ENCODE results near the gene DTD2.
"Not testable (repeated sequence)": the region's sequence is repeated elsewhere in the genome, so short reads cannot be mapped to it uniquely, and the experiment has no call there.

Gene DTD2

DNA sequence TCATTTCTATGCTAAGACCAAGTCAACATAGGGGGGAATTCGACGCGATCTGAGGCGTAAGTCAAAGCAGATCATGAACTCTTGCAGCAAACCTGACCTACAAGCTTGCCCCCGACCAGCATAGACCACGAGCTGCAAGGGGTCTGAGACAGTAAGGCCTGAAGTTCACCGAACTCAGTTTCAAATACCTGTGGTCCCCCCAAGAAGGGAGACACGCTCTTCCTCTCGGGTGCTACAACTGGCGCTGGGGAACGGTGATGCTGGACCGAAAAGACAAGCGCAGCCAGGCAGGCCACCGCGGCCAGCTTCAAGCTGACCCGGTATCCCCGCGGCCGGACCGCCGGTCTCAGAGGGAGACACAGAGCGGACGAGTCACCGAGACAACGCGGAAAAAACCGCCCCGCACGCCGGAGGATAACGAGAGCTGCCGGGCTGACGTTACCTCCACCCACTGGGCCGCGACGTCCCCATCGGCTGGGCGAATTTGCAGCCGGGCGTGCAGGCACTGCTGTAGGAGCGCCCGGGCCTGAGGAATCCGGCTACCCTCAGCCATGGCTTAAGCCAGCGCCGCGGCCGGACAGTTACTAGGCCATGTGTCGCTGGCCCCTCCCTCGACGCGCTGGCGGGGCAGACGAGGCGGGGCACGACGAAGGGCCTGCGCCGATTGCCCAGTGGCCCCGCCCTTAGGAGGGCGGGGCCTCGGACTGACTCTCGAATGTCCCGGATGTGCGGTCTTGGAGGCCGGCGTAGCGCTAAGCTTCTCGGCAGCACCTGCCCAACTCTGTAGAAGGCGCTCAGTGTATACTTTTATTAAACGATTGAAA lies at the start of gene DTD2:
DTD2 (minus strand) TSS at position 666 of the 824 bp plus-strand sequence; CDS start at position 553, 113 bp downstream.
- DNase-seq = peak; percentile 92

DNA sequence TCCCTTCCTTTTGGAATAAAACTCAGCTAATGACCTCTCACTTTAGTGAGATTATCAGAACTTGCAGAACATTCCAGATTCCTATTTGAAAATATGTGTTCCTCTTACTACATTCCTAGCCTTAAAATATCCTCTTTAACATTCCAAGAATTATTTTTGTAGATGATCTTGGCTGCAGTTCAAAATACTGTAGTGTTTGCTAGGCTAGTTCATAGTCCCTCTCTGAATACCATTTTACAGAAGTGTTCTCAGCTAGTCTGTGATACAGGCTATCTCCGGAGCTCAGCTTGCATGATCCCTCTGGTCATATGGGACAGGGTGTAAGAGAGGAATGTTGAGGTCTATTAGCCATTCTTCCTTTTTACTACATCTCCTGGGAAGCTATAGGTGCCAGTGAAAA lies 48.1 kb upstream of the DTD2 start:
- no peak for DNase-seq

DNA sequence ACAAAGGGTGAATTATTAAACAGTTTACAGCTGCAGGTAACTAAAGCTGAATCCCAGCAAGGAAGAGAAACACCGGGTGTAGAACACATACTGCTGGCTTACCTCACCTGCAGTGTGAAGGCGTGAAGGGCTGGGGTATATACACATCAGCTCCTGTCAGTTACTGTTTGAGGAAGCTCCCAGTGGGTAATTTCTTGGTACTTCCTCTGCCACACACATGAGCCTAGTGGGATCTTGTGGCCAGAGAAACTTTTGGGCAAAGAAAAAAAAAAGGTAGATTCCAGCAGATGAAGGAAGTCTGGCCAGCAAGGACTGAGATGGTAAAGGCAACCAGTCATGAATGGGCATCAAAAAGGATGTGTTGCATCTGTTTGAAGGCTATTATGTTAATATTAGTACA lies 44.6 kb upstream of the DTD2 start:
- DNase-seq = no peak

DNA sequence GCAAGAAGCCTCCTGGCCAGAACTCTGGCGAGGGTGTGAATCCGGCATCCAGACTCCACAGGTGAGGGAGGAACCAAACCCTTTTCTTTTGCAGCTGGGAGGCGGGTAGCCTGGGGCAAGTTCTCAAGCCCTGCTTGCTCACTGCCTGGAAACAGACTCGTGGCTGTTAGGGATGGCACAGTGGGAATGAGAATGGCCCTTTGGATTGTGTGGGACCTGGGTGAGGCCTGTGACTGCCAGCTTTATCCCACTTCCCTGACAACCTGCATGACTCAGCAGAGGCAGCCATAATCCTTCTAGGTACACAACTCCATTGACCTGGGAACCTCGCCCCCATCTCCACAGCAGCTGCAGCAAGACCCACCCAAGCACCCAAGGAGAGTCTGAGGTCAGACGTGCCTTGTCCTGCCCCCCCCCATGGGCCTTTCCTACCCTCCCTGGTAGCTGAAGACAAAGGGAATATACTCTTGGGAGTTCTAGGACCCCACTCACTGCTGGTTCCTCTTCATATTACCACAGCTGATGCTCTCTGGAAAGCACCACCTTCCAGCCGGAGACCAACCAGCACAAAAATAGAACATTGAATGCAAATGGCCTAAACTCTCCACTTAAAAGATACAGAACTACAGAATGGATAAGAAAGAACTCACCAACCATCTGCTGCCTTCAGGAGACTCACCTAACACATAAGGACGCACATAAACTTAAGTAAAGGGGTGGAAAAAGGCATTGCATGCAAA lies 35.6 kb upstream of the DTD2 start:
- DNase-seq = no peak

DNA sequence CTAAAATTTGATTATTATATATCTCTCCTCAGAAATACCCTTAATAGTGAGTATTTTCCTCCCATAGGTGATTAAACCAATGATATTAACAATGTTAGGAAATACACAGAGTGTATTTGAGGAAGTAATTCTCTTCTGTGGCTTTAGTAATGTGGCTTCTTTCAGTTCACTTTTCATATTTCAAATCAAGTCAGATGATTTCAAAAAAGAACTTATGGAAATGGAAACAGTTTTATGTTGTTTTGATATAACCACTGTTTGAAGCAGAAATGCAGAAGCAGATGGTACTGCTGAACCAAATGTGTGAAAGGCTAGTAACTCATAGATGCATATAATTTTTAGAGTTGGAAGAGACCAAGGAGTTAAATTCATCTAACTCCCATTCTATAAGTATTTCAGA lies 32.4 kb upstream of the DTD2 start:
- no peak for DNase-seq

DNA sequence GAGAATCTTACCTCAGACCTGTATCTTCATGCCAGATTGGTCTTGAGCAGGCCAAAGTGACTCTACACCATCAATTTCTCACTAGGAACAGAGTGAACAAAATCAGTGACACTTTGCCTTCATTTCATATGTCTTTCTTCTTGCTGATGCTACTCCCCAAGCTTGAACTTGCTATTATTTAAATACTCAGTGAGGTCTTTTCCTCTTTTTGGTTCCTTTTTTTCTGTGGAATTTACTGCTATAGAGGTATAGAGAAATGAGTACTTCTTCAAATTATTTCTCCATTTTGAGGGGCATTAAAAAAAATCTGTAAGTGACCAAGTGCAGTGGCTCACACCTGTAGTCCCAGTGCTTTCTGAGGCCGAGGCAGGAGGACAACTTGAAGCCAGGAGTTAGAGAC lies 30.6 kb upstream of the DTD2 start, which contains the start of gene GPR33:
GPR33 (minus strand) TSS at position 154 of the 400 bp plus-strand sequence. CDS start 4,074 bp downstream, outside the sequence.
- no peak for DNase-seq

DNA sequence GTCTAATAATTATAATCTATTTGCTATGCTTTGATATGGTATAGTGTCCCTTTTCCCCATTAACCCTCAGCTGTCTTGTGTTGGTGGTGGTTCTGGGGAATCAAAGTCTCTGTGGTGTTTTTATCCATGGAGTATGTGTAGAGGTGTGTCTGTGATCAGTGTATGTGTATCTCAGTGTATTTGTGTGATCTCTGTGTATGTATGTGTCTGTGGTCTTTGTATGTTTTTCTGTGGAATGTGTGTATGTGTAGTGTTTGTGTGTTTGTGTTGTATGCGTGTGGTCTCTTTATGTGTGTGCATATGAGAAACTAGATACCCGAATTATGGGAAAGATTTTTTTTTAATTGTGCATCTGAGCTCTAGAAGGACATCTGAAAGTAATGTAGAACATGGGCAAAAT lies 29.5 kb upstream of the DTD2 start:
- DNase-seq = no peak

DNA sequence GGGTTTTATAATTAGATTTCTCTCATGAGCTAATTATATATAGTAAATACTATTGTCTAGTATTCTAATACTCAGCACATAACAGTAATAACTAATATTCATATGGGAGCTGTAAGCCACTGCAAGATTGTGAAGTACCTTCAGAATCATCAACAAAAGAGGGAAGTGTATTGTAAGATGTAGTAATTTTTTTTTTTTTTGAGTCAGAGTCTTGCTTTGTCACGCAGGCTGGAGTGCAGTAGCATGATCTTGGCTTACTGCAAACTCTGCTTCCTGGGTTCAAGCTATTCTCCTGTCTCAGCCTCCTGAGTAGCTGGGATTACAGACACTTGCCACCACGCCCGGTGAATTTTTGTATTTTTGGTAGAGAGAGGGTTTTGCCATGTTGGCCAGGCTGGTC lies 27.4 kb upstream of the DTD2 start:
- DNase-seq = no peak

DNA sequence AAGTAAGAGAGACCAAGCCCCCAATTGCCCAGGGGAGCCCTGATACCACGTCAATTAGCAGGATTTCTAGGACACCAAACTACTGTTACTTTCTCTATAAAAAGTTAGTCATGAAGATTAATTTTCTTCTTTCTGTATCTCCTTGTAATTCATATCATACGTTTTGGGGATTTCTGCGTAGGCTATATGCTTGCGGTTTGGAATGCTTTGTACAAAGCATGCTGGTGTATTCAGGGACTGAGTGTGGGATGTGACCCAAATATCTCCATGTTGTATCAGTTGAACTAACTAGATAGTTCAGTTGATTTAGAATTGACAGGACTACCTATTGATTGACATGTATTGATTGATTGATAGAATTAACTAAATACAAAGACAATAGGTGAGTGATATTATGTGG lies 22.9 kb upstream of the DTD2 start:
- no peak for DNase-seq

DNA sequence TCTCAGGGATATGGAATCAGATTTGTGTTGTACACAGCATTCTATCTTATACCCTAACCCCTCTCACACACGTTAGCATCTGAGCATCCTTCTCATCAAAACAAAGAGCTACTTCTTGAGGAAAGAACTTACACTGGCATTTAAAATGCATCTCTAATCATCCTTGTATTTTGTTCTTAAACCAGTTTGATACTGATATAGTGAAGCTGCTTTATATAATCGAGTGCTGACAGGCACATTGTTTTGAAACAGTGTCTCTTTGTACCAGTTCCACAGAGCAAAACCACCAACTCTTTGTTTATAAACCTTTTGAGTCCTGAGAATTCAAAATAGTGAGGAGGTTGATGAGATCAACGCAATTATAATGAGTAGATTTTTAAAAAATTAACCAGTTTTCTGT lies 21.7 kb upstream of the DTD2 start:
- no peak for DNase-seq

DNA sequence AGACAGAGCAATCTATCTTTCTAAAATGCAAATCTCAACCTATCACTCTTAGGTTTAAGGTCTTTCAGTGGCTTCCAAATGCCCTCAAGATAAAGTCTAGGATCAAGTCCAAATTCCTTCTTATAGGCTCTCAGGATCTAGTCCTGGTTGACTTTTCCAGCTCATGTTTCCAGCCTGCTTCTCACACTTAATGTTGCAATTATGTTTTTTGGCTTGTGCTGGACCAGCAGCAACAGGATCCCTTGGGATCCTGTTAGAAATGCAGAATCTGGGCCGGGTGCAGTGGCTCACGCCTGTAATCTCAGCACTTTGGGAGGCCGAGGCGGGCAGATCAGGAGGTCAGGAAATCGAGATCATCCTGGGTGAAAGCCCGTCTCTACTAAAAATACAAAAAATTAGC lies 19.9 kb upstream of the DTD2 start:
- no peak for DNase-seq

DNA sequence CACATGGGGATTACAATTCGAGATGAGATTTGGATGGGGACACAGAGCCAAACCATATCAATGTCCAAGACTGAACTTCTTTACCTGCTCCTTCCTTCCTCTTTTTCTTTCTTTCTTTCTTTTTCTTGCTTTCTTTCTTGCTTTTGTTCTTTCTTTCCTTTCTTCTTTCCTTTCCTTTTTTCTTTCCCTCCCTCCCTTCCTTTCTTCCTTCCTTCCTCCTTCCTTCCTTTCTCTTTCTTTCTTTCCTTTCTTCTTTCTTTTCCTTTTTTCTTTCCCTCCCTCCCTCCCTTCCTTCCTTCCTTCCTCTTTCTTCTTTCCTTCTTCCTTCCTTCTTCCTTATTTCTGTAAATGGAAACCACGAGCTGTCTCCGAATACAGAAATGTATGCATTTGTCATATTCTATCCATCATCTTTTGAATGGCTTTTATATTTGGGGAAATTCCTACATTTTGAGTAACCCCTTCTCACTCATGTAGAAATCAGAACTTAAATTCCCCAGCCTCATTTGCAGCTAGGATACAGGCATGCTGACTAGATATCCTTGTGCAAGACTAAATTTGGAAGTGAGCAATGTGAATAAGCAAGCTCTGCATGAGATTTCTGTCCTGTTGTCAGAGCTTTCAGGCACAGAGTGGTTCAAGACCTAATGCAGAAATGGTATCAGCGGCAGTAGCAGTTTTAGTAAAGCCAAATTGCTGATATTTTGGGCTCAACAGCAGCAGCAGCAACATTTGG lies 19.0 kb upstream of the DTD2 start:
- no peak for DNase-seq

DNA sequence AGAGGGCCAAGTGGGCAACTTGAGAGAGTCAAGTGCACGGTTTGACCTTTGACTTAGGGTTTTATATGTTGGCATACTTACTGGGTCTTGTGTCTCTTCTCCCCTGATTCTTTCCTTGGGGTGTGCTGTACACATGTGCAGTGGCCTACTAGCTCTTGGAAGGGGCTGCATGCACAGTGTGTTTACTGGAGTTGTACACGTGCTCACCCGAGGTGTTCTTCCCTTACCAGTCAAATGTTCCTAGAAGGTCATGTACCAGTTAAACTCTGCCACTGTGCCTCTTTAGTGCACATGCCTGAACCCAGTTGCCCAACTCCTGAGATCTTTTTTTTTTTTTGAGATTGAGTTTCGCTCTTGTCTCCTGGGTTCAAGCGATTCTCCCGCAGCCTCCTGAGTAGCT lies 9.2 kb upstream of the DTD2 start:
- no peak for DNase-seq

DNA sequence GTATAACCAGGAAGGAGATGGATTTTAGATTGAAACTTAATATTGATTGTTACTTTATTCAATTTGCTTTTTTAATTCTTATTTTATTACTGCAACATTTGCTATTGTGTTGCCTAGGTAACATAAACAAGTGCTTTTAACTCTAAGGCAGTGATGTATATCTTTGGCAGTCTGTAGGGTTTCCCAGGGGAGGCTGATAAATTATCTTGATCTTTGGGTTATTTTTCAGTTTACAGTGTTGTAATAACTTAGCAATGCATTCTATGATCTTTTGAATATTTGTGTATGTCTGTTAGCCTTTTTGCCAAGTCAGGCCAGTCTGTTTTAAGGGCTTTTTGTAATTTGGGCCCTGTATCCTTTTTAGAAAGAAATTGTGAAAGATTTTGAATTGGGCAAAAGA lies 7.8 kb upstream of the DTD2 start:
- DNase-seq = no peak

DNA sequence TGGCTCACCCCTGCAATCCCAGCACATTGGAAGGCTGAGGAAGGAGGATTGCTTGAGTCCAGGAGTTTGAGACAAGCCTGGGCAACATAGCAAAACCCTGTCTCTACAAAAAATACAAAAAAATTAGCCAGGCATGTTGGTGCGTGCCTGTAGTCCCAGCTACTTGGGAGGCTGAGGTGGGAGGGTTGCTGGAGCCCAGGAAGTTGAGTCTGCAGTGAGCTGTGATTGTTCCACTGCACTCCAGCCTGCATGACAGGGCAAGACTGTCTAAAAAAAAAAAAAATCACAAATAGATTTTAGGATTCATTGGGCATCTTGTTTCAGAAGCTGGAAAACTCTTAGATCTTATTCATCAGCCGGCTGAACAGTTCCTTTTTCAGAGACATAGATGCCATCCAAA lies 5.1 kb upstream of the DTD2 start:
- DNase-seq = not testable (repeated sequence)

DNA sequence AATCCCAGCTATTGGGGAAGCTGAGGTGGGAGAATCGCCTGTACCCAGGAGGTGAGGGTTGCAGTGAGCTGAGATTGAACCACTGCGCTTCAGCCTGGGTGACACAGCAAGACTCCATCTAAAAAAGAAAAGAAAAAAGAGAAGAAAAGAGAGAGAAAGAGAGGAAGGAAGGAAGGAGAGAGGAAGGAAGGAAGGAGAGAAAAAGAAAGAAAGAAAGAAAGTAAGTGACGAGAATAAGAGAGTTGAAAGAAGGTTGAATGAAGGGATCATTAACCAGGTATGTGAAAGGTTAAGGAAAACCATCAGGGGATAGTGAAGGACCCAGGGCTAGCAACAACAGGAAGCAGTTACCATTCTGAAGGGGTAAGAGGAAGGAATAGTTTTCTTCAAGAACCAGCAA lies 4.2 kb upstream of the DTD2 start:
- DNase-seq = no peak

DNA sequence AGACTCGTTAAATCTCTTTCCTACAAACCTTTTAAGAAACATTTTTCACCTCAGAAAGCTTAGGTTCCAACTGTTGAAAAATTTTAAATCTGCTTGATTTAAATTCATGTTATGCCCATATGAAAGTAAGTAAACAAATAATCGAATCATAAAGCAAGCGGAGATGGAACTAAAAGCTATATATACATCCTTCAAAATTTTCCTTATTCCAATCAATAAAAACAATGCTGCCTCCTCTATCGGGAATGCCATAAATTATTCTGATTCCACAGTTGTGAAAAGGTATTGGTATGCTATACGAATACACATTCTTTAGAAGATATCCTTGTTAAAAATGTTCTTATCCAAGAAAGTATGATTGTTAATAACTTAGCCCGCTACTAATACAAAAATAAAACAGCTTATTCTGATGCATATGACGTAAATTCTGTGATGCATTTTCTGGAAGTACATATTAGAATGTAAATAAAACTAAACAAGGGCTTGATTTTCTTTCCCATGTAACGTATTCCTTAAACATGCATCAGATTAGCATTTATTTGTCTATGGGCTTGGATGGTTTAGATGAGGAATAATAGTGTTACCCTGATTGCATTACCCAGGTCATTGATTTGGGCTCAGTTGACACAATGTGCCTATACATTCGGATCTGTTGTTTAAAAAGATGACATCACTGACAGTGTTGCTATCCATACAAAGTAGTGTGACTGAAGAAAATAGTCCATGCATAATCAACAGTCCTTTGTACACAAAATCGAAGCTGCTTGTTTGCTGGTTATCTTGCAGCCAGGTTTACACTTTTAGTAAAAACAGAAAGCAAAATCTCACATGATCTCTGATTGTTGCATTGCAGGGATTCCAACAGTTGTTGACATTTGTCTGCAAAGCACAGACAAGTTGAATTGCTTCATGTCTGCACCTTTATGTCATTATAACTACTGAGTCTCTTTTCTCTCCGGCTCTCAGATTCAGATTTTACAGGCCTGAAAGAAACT lies 656 bp upstream of the DTD2 start:
- no peak for DNase-seq

DNA sequence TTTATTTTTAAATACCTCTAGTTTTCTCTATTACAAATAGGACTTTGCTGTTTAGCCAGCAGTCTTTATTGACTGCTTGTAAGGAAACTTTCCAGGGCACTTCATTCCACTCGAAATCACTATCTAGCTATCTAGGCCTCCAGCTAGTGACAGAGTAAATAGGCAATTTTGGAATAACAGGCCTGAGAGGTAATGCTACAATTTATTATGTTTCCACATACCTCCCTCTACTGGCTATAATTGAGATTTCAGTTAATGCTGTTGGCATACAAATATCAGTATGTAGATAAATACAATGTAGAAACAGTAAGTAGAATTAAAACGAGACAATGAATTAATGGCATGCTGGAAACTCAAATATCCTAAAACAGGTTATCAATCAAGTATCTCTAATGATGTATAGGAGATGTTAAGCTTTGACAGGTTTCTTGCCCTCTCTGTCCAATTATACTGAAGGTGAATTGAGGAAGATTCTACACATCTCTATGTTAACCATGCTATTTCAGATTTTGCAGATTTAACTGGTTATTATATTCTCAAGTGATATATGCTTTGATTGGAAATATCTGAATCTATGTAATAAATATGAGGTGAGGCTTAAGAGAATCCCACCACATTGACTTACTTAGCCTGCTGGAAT lies 7.2 kb downstream of the DTD2 start:
- peak; percentile 18 for DNase-seq

DNA sequence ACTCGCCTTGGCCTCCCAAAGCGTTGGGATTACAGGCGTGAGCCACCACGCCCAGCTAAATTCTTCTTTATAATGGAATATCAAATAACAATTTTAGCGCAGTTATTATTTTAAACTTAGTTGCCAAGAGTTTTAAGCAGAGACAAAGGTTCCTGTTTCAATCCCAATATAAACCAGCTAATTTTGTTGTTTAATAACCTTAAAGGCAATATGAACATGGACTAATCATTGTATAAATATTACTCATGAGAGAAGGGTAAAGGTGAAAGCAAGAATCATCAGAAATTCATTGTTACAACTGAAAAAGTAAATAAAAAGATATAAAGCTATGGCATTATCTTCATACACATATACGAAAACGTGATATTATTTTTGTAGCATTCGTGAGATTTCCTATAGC lies 8.2 kb downstream of the DTD2 start:
- DNase-seq = no peak

DNA sequence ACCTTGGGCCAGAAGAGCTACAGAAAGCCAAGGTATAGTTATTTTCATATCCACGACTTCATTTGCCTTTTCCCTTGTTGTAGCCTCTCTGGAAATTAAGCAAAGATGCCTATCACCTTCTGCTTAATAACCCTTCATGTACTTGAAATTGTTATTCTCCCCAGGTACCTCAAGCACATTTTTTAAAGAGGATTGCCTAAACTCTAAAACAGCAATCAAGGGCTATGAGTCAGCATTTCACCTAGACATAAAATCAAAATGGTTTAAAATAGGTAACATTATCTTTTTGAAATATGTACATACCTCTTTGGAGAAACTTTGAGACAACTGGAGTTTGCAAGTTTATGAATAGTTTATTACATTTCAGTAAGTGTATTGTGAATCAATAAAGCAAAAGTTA lies 11.6 kb downstream of the DTD2 start:
- DNase-seq = no peak

DNA sequence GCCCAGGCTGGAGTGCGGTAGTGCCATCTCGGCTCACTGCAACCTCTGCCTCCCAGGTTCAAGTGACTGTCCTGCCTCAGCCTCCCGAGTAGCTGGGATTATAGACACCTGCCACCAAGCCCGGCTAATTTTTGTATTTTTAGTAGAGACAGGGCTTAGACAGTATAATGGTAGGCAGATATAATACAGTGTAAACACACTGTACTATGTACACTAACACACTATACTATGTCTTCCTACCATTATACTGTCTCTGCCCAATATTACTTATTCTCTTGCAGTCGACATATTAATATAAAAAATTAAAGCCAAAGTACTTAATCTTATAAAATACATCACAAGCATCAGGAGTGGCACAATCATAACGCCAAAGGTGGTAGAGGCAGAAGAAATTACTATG lies 15.0 kb downstream of the DTD2 start:
- DNase-seq = no peak
